HCEC 1CT (cell line): Measurements from ENCODE around the gene CTSS.
A peak's percentile ranks its signal among the peaks of the same experiment; 100 is the strongest.

Source experiments
- DNase-seq: peaks from one replicate; pipeline ENCODE4 v3.0.0-alpha.2; 2017

The CTSS gene

GRCh38 chr1:150696590-150696989 lies 69.0 kb downstream of the CTSS start:
- no peak for DNase-seq

DNA sequence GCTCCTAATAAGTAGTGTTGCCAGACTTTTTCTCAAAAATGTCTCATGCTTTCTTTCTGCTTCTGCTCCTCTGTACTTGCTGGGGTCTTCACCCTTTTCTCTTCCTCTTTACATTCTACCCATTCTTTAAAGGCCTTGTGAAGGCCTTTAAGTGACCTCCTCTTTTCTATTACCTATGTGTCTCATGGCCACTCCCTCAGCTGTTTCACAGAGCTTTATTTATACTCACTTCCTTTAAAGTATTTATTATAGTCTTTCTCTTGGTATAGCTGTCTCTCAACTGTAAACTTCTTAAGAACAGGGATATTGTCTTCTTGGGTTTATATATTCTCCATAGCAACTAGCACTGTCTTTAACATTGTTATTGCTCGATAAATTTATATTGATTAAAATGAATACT lies 69.4 kb downstream of the CTSS start:
- no peak for DNase-seq

- DNase-seq: no peak
These were observed 70.0 kb downstream of the CTSS start for GRCh38 chr1:150695561-150695960.

DNA sequence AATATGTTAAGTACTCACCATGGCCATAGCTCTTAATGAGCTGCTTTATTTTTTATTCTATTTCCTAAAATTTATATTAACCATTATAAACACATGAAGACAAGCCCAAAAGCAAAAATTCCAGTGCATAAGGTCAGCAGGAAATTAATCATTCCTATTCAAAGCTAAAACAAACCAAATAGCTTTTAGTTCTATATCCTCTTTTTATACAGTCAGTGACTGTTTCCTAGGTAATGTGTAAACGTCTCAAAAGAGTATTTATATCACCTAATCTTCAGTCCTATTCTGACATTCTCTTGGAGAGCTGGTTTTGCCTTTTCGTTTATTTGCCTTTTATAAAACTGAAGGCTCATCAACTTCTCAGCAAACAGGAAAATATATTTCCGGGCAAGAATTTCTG lies 72.9 kb downstream of the CTSS start:
- peak; percentile 8 for DNase-seq

GRCh38 chr1:150688763-150689162 lies 76.8 kb downstream of the CTSS start:
- DNase-seq: no peak

GRCh38 chr1:150686275-150686674 lies 79.3 kb downstream of the CTSS start:
- DNase-seq: no peak

GRCh38 chr1:150683914-150684313 lies 81.7 kb downstream of the CTSS start:
- DNase-seq: no peak
